GM21526 (cell line): ENCODE data around the gene RPL10A.

Source experiments
- ATAC-seq: cut with Tn5 transposase; IDR thresholded peaks from one replicate; pipeline ENCODE4 v1.9.1; 2021; ENCODE audit warnings: moderate library complexity; ENCODE audit not compliant: unreplicated experiment, low FRiP score

The RPL10A gene

GRCh38 chr6:35489995-35490791 is 22.0 kb downstream of the RPL10A start:
- ATAC-seq = no peak

DNA sequence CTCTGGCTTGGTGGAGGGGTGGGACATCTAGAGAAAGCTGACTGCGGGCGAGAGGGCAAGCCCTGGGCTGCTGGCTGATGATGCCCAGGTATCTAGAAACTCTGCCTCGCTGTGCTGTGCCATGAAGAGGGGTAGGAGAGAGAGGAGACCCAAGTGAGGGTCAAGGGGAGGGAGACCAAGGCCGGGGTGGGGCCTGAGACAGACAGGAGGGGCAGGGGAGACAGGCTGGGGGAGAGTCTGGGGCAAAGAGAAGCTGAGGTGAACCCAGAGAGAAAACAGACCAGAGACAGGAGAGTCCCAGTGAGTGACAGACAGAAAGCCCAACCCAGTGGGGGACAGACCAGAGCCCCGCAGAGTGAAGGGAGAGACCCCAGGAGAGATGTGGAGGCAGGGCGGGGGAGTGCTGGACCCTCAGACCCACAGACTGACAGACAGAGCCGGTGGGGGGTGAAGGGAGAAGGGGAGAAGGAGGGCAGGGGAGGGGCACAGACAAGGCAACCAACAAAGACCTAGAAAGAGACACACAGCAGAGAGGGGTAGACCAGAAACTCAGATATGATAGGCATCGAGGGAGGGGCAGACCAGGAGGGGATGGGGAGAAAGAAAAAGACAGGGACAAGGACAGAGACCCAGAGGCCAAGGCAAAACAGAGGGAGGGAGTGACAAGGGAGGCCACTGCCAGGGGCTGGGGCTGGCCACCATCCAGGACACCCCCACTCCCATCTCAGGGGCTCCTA is 22.8 kb downstream of the RPL10A start:
- no peak for ATAC-seq

DNA sequence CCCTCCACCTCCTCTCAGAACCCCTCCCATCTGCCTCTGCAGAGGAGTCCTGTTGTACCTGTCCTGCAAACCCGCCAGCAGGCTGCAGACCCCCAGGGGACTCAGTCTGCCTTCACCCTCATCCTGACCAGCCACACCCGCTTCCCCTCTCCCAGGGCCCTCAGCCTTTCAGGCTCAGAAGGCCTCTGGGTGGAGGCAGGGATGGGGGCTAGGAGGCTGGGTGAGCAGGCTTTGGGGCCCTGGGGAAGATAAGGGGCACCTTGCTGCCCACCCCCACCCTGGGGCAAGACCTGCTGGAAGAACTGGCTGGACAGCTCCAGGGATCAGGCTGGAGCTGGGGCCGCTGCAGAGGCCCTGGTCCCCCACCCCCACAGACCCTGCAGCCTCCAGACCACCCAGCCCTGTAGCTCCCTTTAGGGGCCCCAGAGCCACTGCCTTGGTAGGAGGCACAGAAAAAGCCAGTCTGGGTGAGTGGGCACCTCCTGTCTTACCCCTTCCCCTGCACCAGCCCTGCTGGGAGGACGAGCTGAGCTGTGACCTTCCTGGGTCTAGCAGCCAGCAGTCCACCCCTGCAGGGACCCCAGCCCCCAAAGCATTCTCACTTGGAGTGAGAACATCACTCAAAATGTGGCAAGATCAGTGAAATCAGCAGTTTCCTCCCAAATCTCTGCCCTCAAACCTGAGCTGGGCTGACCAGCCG is 23.5 kb downstream of the RPL10A start:
- ATAC-seq = no peak

GRCh38 chr6:35492258-35492973 is 24.2 kb downstream of the RPL10A start:
- no peak for ATAC-seq

GRCh38 chr6:35492974-35493284 is 24.7 kb downstream of the RPL10A start:
- no peak for ATAC-seq

- ATAC-seq = no peak
Measured at GRCh38 chr6:35493307-35493983, 25.2 kb downstream of the RPL10A start.

GRCh38 chr6:35494161-35494563 is 26.0 kb downstream of the RPL10A start:
- ATAC-seq = no peak

DNA sequence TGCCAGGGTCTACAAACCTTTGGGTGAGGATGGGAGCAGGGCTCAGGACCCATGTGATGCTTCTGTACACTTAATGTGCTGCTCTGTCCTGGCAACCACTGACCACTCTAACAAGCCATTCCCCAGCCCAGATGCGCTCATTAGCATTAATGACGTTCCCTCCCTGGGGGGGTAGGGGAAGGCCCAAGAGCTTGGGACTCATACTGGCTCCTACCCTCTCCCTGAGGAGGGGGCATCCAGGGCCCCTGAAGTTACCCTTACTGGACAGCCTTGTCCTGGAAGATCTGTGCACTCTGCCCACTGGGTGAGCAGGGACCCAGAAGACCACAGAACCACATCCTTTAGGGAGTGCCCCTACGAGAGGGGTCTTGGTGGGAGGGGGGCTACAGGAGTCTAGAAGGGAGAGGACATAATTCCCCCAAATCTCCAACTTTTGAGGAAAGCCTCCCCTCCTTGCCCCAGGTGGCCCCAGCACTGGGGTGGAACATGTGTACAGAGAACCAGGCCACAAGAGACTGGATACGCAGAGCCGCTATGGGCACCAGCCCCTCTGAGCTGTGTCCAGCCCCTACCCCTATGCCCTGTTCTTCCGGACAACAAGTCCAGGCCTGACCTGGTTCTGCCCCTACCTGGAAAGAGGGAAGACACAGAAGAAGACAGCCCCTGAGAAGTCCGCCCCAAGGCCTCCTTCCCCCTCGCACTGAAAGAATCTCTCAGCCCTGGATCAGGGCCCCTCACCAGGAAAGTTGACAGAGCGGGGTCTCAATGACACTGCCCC is 27.2 kb downstream of the RPL10A start:
- no peak for ATAC-seq

GRCh38 chr6:35496036-35496840 is 28.0 kb downstream of the RPL10A start:
- ATAC-seq = no peak

DNA sequence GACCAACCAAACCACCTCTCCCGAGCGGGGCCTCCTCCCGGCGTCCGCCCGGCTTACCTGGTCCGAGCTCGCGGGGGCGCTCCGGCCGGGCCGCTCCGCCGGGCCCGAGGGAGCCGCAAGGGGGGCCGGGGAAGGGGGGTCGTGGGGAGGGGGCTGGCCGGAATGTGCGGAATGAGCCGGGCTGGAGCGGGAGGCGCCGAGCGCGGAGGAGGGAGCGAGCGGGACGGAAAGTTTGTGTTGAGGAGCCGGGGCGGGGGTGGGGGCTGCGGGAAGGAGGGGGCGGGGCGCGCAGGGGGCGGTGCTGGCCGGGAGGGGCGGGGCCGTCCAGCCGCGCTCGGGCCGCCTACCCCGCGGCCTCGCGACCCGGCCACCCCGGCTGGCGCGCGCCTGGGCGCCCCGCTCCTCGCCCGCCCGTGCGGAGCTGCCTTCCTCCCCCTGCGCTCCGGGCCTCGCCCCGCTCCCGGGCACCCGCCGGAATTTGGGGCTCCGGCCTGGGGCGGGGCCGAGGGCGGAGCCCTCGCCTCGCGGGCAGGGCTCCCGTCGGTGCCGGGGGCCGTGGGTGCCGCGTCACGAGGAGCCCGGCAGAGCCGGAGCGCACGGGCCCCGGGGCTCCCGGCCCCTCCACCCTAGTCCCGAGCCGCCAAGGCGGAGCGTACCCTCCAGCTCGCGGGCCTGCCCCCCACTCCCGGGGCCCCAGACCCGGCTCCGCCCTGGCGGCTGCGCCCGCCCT is 28.8 kb downstream of the RPL10A start, which contains the start of gene TEAD3:
Gene TEAD3 (minus strand): TSS at position 239 of the 730 bp plus-strand sequence.
- ATAC-seq = no peak

DNA sequence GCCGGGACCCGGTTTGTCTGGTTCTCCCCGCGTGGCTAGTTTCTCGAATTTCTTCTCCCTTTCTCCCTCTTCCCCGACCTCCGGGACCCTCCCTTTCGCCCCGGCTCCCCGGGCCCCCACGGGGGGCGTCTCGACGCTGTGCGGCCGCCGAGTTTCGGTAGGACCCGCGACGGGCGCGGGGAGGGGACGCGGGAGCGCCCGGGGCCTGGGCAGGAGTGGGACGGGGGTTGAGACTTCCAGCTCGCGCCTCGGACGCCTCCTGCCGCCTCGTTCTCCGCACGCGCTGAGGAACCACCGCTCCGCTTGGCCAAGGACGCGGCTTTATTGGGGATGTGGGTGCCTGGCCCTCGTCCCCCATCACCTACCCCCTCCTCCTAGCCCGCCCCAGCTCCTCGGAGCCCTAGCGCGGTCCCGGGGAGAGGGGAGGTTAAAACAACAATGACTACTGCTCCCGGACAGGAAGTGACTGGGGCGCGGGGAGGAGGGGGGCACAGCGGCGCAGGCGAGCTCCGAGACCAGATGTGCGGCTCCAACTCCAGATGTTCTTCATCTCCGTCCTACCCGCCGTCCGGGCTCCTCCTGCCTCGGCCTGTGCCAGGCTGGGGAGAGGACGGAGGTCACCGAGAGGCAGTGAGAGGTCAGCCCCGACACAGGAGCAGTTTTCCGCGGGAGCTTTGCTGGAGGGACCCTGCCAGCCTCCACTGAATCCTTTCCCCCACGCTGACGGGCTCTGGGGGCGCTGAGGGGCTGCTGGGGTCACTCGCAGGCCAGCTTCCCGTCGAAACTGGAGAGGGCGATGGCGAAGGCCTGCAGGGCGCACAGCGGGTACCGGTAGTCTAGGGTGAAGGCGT is 29.6 kb downstream of the RPL10A start:
- no peak for ATAC-seq

DNA sequence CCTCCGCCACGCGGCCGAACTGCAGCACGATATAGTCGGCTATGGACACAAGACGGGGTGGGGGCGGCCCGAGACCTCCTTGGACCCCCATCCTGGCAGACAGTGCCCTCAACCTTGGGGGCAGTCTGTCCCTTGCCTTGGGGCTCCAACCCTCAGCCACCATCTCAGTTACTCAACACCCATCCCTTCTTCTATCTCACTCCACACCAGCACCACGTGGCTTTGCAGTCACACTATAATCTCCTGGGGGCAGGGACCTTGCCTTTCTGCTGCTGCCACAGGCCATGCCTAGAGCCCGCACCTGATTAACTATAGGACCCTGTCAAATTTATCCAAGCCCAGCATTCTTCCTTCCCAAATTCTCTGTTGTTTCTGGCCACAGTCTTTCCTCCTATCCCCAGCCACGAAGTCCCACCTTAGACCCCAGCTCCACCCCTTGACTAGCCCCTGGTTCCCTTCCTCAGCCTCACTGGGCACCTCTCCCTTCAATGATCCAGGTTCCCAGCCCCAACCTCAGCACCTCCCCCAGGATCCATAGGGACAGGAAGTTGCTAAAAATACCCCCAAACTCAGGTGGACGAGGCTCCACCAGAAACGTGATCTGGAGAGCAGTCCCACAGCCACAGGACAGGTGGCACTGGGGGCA is 30.3 kb downstream of the RPL10A start:
- ATAC-seq = no peak

DNA sequence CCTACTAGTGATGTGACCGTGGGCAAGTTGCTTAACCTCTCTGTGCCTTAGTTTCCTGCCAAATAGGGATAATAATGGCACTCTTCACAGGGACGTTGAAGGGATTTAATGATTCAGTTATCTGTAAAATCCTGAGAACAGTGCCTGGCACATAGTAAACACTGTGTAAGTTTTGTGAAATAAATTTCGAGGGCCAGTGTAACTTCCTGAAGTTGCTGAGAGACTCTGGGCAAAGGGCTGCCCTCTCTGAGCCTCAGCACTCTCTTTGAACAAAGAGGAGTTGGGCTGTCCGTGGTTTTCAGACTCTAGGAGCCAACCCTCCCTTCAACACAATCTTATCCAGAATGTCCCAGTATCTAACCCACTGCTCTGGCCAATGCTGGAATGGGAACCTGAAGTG is 31.2 kb downstream of the RPL10A start:
- ATAC-seq = no peak

- ATAC-seq = no peak
Measured at GRCh38 chr6:35500782-35501181, 32.6 kb downstream of the RPL10A start.

GRCh38 chr6:35501784-35502183 is 33.6 kb downstream of the RPL10A start:
- no peak for ATAC-seq

DNA sequence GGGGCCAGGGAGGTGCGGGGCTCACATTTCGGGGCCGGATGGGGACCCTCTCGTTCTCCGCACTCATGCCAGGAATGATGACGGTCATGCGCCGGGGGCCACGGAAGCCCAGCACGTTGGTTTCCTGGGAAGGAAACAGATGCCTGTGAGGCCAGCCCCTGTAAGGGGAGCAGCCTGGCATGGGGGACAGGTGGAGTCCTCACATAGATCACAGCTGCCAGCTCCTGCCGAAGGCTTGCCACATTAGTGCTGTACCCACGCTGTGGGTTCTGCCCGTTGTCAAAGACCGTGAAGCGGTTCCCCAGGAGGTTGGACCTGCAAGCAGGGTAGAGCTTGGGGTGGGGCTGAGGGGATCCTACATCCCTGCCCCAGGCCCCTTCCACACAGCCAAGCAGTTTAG is 35.3 kb downstream of the RPL10A start:
- ATAC-seq = no peak

DNA sequence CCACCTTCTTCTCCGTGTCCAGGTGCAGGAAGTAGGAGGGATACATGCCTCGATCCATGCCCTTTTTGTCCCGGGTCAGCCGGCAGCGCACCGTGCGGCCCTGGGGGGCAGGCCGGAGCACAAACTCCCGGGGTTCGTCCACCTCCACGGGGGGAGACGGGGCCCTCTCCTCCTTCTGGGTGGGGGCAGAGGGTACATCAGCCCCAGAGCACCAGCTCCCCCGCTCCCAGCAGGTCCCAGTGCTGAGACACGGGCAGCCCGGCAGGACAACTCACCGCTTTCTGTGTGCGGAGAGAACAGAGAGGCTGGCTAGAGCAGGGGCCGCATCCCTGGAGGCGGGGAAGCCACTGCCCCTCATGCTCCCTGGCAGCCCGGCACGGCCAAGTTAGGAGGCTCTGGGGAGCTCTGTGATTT is 37.8 kb downstream of the RPL10A start:
- no peak for ATAC-seq
